Heart left ventricle (tissue), 16 donors: Measurements from ENCODE around the gene COL17A1. TPM values are rescaled to one million over a fixed set of nuclear protein-coding genes. Genes with fewer than 3 reads are reported as not detected.

Source experiments
- ATAC-seq, 4 donors: fragments of 200-7000 bp; cut with Tn5 transposase; one replicate each; pipeline ENCODE4 v1.9.1; 2020 to 2022; ENCODE audit warnings: moderate library complexity in 4 of 4, mild to moderate bottlenecking in 3 of 4, moderate number of reproducible peaks in 1 of 4
- DNase-seq, 5 donors: peaks; one replicate each; pipeline ENCODE4 v3.0.0-alpha.2; 2020
- H3K27ac ChIP-seq, 12 donors: fragments of 200-600 bp; sonication (generic) in 4 of 12; one replicate each; pipeline versions ENCODE4 v1.5.0 to v1.8.0; 2016 to 2022; ENCODE audit warnings: mild to moderate bottlenecking in 2 of 12
- H3K27me3 ChIP-seq, 9 donors: fragments of 200-600 bp; sonication (generic) in 2 of 9; one replicate each; pipeline versions ENCODE4 v1.5.1 to v1.8.0; 2016 to 2022; ENCODE audit warnings: mild to moderate bottlenecking in 3 of 9
- H3K36me3 ChIP-seq, 9 donors: fragments of 200-600 bp; sonication (generic) in 2 of 9; one replicate each; pipeline versions ENCODE4 v1.5.0 to v1.8.0; 2018 to 2022; ENCODE audit warnings: mild to moderate bottlenecking in 2 of 9
- H3K4me1 ChIP-seq, 12 donors: fragments of 200-600 bp; sonication (generic) in 4 of 12; one replicate each; pipeline versions ENCODE4 v1.5.0 to v1.8.0; 2016 to 2022; ENCODE audit warnings: mild to moderate bottlenecking in 3 of 12
- H3K4me3 ChIP-seq, 12 donors: fragments of 200-600 bp; sonication (generic) in 4 of 12; one replicate each; pipeline versions ENCODE4 v1.5.0 to v1.8.0; 2017 to 2022; ENCODE audit warnings: mild to moderate bottlenecking in 9 of 12, moderate library complexity in 4 of 12
- H3K9me3 ChIP-seq, 12 donors: fragments of 200-600 bp; sonication (generic) in 4 of 12; one replicate each; pipeline versions ENCODE4 v1.5.0 to v1.8.0; 2016 to 2022; ENCODE audit warnings: mild to moderate bottlenecking in 1 of 12
- CTCF ChIP-seq, 12 donors: fragments of 200-600 bp; sonication (generic) in 4 of 12; IDR thresholded peaks; one replicate each; pipeline versions ENCODE4 v1.5.0 to v1.8.0; 2018 to 2022; ENCODE audit warnings: antibody characterized with exemption in 12 of 12, mild to moderate bottlenecking in 5 of 12
- POLR2A ChIP-seq, 2 donors: fragments of 450-650 bp; IDR thresholded peaks; one replicate each; pipeline ENCODE4 v1.6.1; 2017; ENCODE audit warnings: antibody characterized with exemption in 2 of 2, mild to moderate bottlenecking in 2 of 2, moderate library complexity in 2 of 2
- WGBS, 4 donors: extraction: QIAGEN DNeasy Blood & Tissue Kit in 2 of 4; methylation state at CpG; one replicate each; pipeline versions ENCODE4 v1.1.5 to v1.1.7; 2013 to 2018; 5-methylcytosine and 5-hydroxymethylcytosine counted together
- intact Hi-C, 10 donors: fragments of 100-400 bp; cut with DNase I; formaldehyde crosslinking; loops; one replicate each; pipeline versions ENCODE4 v1.11.1 to v1.14.2; 2022
- polyA plus RNA-seq, 2 donors: library from polyadenylated mRNA; stranded (reverse); fragments of 200-250 nt; gene quantifications; one replicate each; pipeline ENCODE4 v1.2.3, GENCODE V29; 2013
- total RNA-seq, 9 donors: library from RNA; depleted of rRNA in 2 of 9; stranded (reverse); fragments of >200 nt in 2 of 9; fragmentation: NEBNext Ultra II Directional in 3 of 9; extraction: Animal tissue kit (Norgen Biotek cat#: 25700) in 3 of 9; gene quantifications; one replicate each; pipeline versions ENCODE4 v1.1.0 to v1.2.4, GENCODE V29; 2016 to 2023
- donor health status: ischemic (EF 13 %, LVEDD 7.1; RV severe dilation, severe dysfunction).
- donor health status: healthy with polysubstance abuse.
- donor health status: DM: no; HTN: yes; CAD: no.
- donor health status: DM: no; HTN: no; CAD: no.
- donor health status: ischemic (EF 25% LVEDD 6.9; RV normal size, moderate dysfunction).
- donor health status: ischemic (EF 25% LVEDD 5.7; RV mildly dilated, moderate dysfunction).
- donor health status: healthy.
- donor health status: DM: yes; HTN: yes; CAD: no.
- donor health status: ischemic (EF 35%, LVEDD 5.7; RV mildly dilated, moderate dysfunction).
- donor health status: nonischemic (EF 11% LVEDD 7.7; RV severe dilation, severe dysfunction).
- donor health status: DM: yes; HTN: yes; CAD: no.
- donor health status: PGD.
- donor health status: ischemic (EF 29% LVEDD 5.4; RV normal size, mild dysfunction).
- donor health status: nonischemic (EF 23%, LVEDD 6.1; RV moderate dilation, normal function).

COL17A1 gene
- total and polyA plus RNA-seq, 11 donors: 0.28 to 2.2 (median 0.37) TPM; not detected in 6

- TF ChIP-seq POLR2A (IDR thresholded peaks at IDR 0.05) (no peak), CTCF (IDR thresholded peaks at IDR 0.05) (peak; percentile 42 to 68 (median 54))
- H3K4me3 ChIP-seq: no peak overlapping the region
- WGBS, 4 donors: 74 to 83% (median 79%) methylated on average over 8 to 9 of the region's 9 CpGs
- no peaks in the 10 kb centered on the region for H3K27me3 ChIP-seq
- no peak overlapping the region for H3K27ac ChIP-seq
- peaks cover 0 to 13% (median 0%) of the 10 kb centered on the region in 12 donors for H3K4me1 ChIP-seq
- ATAC-seq: peak; percentile 77 to 89 (median 80)
- H3K36me3 ChIP-seq: no peaks in the 10 kb centered on the region
- DNase-seq: peak in 1 of 5 donors; percentile 34
- intact Hi-C loops: loop anchor here in 9 of 10 donors (1.0 to 10.0 kb wide), 5 partner anchors 162 to 309 kb away; partner anchors contain the start of gene CFAP58 (in 1 of the 9)
- H3K9me3 ChIP-seq: no peaks in the 10 kb centered on the region
These were observed 40.3 kb downstream of the COL17A1 start for GRCh38 chr10:104045151-104046089.

DNA sequence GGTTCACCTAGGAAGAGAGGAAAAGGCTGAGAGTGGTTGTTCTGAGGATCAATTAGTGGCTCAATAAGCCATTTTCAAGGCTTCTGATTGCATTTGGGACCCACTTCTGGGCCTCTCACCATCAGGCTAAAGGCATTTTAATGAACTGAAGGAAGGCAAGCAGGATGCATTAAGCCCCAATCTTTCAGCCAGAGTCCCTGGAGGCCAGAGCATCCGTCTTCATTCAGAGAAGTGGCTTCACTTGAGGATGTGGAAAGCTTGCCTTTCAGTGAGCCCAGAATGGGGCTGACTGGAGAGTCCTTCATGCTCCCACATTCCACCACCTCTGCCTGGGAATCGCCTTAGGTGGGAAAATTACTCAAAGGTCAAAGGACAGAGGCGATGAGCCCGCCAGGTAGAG, 41.8 kb downstream of the COL17A1 start:
- DNase-seq (no peak), ATAC-seq (no peak)
- 75 to 81% (median 79%) methylated on average over 4 of the region's 4 CpGs for WGBS, 4 donors
- H3K9me3 ChIP-seq: no peaks in the 10 kb centered on the region
- intact Hi-C loops: loop anchor here in 3 of 10 donors (2.0 to 10.0 kb wide), 3 partner anchors 165 to 311 kb away; partner anchors contain the start of gene CFAP58 (in 1 of the 3)
- no peaks in the 10 kb centered on the region for H3K36me3 ChIP-seq
- H3K4me3 ChIP-seq: no peak overlapping the region
- H3K4me1 ChIP-seq: peaks cover 0 to 2% (median 0%) of the 10 kb centered on the region in 12 donors
- H3K27ac ChIP-seq: no peak overlapping the region
- H3K27me3 ChIP-seq: no peaks in the 10 kb centered on the region
- TF ChIP-seq POLR2A (IDR thresholded peaks at IDR 0.05) (no peak), CTCF (IDR thresholded peaks at IDR 0.05) (no peak)

GRCh38 chr10:104043185-104043830, 42.4 kb downstream of the COL17A1 start:
- TF ChIP-seq CTCF (IDR thresholded peaks at IDR 0.05): no peak
- no peak for TF ChIP-seq POLR2A (IDR thresholded peaks at IDR 0.05)

More at GRCh38 chr10:104043185-104043830, 42.4 kb downstream of the COL17A1 start:
- Histone ChIP-seq H3K4me1 (no peaks in the 10 kb centered on the region), H3K36me3 (no peaks in the 10 kb centered on the region), H3K27me3 (no peaks in the 10 kb centered on the region), H3K27ac (no peak overlapping the region), H3K4me3 (no peak overlapping the region), H3K9me3 (no peaks in the 10 kb centered on the region)
- intact Hi-C loops: loop anchor here in 1 of 10 donors (10.0 kb wide), 1 partner anchor 311 kb away; the partner anchor contains the start of gene CFAP58
- 84 to 93% (median 86%) methylated on average over 7 to 8 of the region's 8 CpGs for WGBS, 4 donors
- ATAC-seq: no peak
- DNase-seq: no peak
